Mesendoderm (in vitro differentiated cells): ENCODE data around the gene CLCA2.

Experiments used
- DNase-seq: peaks from one replicate; pipeline ENCODE4 v3.0.0; 2013
- H2AK5ac ChIP-seq: 2 replicates; pipeline ENCODE4 v1.6.1; 2013; ENCODE audit warnings: low read length, inconsistent platforms
- H2BK120ac ChIP-seq: 2 replicates; pipeline ENCODE4 v1.6.1; 2013; ENCODE audit warnings: low read depth, mild to moderate bottlenecking, low read length, moderate library complexity, mixed read lengths
- H2BK15ac ChIP-seq: replicated peaks from 2 replicates; pipeline ENCODE4 v1.6.1; 2013; ENCODE audit warnings: low read depth, mild to moderate bottlenecking, moderate library complexity
- H2BK5ac ChIP-seq: 2 replicates; pipeline ENCODE4 v1.6.1; 2013; ENCODE audit warnings: low read length, inconsistent platforms
- H3K18ac ChIP-seq: 2 replicates; pipeline ENCODE4 v1.6.1; 2013; ENCODE audit warnings: mild to moderate bottlenecking, low read length, mixed read lengths
- H3K23ac ChIP-seq: one replicate; pipeline ENCODE4 v1.6.1; 2013; ENCODE audit warnings: low read length
- H3K27ac ChIP-seq: 2 replicates; pipeline ENCODE4 v1.5.1; 2013; ENCODE audit warnings: low read depth, mild to moderate bottlenecking, inconsistent platforms, low read length, moderate library complexity
- H3K27me3 ChIP-seq: 2 replicates; pipeline ENCODE4 v1.6.1; 2013; ENCODE audit warnings: low read length, control low read depth, mild to moderate bottlenecking, inconsistent platforms; ENCODE audit not compliant: insufficient read depth, poor library complexity
- H3K36me3 ChIP-seq: 2 replicates; pipeline ENCODE4 v1.6.1; 2013; ENCODE audit warnings: low read length, inconsistent platforms; ENCODE audit not compliant: control insufficient read depth, insufficient read depth
- H3K4ac ChIP-seq: one replicate; pipeline ENCODE4 v1.6.1; 2013; ENCODE audit warnings: low read depth, mild to moderate bottlenecking, low read length, moderate library complexity
- H3K4me1 ChIP-seq: 2 replicates; pipeline ENCODE4 v1.6.1; 2013; ENCODE audit warnings: low read depth, low read length, inconsistent platforms; ENCODE audit not compliant: control insufficient read depth
- H3K4me2 ChIP-seq: 2 replicates; pipeline ENCODE4 v1.6.1; 2013; ENCODE audit warnings: low read length
- H3K4me3 ChIP-seq: 2 replicates; pipeline ENCODE4 v1.5.1; 2013; ENCODE audit warnings: mild to moderate bottlenecking, low read length
- H3K56ac ChIP-seq: one replicate; pipeline ENCODE4 v1.6.1; 2013; ENCODE audit warnings: low read length
- H3K79me1 ChIP-seq: 2 replicates; pipeline ENCODE4 v1.6.1; 2013; ENCODE audit warnings: low read length, inconsistent platforms
- H3K79me2 ChIP-seq: 2 replicates; pipeline ENCODE4 v1.6.1; 2013; ENCODE audit warnings: mild to moderate bottlenecking, low read length; ENCODE audit not compliant: control insufficient read depth, insufficient read depth
- H3K9ac ChIP-seq: 2 replicates; pipeline ENCODE4 v1.6.1; 2013; ENCODE audit warnings: low read length, inconsistent platforms
- H4K5ac ChIP-seq: one replicate; pipeline ENCODE4 v1.6.1; 2013; ENCODE audit warnings: low read length
- H4K8ac ChIP-seq: one replicate; pipeline ENCODE4 v1.6.1; 2013; ENCODE audit warnings: low read depth, mild to moderate bottlenecking, control low read depth, low read length, moderate library complexity
- WGBS: extraction: QIAGEN DNeasy Blood & Tissue Kit; methylation state at CpG from one replicate; pipeline ENCODE4 v1.1.7; 2013; ENCODE audit warnings: low lambda C conversion rate, missing lambda C conversion rate; ENCODE audit not compliant: insufficient coverage; ENCODE audit errors: extremely low coverage; 5-methylcytosine and 5-hydroxymethylcytosine counted together

CLCA2 gene

DNA sequence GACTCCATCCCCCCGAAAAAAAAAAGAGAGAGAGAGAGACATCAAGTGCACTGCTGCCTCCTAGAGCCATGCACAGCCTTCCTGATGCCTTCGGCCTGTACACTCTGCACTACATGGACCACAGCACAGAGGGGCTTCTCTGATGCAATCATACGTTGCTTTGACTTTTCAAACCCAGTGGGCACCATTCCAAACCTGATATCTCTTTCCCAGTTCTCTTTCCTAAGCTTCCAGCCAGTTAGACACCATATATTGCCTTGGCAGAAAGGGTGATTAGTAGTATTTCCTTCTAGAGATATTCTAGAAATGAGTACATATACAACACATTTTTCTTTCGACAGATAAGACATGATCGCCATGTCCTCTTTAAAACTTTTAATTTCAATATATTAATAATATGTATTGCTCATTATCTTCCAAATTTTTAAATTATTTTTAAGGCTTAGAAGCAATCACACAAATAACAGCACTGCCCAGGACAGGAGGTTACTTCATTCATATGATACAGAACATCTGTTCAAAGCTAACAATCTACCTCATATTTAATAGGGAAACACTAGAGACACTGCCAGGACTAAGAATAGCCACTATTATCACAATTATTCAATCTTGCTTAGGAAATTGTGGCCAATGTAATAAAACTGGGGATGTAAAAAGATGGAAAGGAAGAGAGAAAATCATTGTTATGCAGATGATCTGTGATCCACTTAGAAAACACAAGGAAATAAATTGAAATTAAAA lies 54.6 kb downstream of the CLCA2 start:
- H4K5ac ChIP-seq: no peak overlapping the region
- no peaks in the 10 kb centered on the region for H3K27me3 ChIP-seq
- H2BK15ac ChIP-seq: no peak overlapping the region
- H3K56ac ChIP-seq: no peak overlapping the region
- H3K23ac ChIP-seq: no peak overlapping the region
- H2BK5ac ChIP-seq: no peak overlapping the region
- H2AK5ac ChIP-seq: no peak overlapping the region
- H3K4ac ChIP-seq: no peak overlapping the region
- H2BK120ac ChIP-seq: no peak overlapping the region
- H3K4me1 ChIP-seq: no peaks in the 10 kb centered on the region
- no peak for DNase-seq
- no peaks in the 10 kb centered on the region for H3K36me3 ChIP-seq
- 100% methylated on average over 1 of the region's 5 CpGs for WGBS
- no peak overlapping the region for H3K9ac ChIP-seq
- no peak overlapping the region for H3K27ac ChIP-seq
- no peaks in the 10 kb centered on the region for H3K79me1 ChIP-seq
- H3K4me3 ChIP-seq: no peak overlapping the region
- no peak overlapping the region for H3K18ac ChIP-seq
- H4K8ac ChIP-seq: no peak overlapping the region
- no peak overlapping the region for H3K4me2 ChIP-seq
- H3K79me2 ChIP-seq: no peaks in the 10 kb centered on the region

GRCh38 chr1:86481966-86482365 lies 58.0 kb downstream of the CLCA2 start:
- Histone ChIP-seq H3K27me3 (no peaks in the 10 kb centered on the region), H3K23ac (no peak overlapping the region), H4K5ac (no peak overlapping the region), H2BK120ac (no peak overlapping the region), H3K9ac (no peak overlapping the region), H3K18ac (no peak overlapping the region), H3K4me1 (no peaks in the 10 kb centered on the region), H3K79me1 (no peaks in the 10 kb centered on the region), H3K4me2 (no peak overlapping the region), H3K56ac (no peak overlapping the region), H4K8ac (no peak overlapping the region), H3K27ac (no peak overlapping the region), H2BK15ac (no peak overlapping the region), H3K36me3 (no peaks in the 10 kb centered on the region), H3K79me2 (no peaks in the 10 kb centered on the region), H3K4me3 (no peak overlapping the region), H2BK5ac (no peak overlapping the region), H2AK5ac (no peak overlapping the region), H3K4ac (no peak overlapping the region)
- DNase-seq: no peak
- WGBS: no CpG with 5 or more reads among the region's 4 CpGs

GRCh38 chr1:86487131-86487810 lies 63.3 kb downstream of the CLCA2 start:
- Histone ChIP-seq H3K23ac (no peak overlapping the region), H2BK15ac (no peak overlapping the region), H3K4me2 (no peak overlapping the region), H3K4ac (no peak overlapping the region), H3K18ac (no peak overlapping the region), H3K4me3 (no peak overlapping the region), H2AK5ac (no peak overlapping the region), H3K36me3 (no peaks in the 10 kb centered on the region), H3K4me1 (no peaks in the 10 kb centered on the region), H3K79me1 (no peaks in the 10 kb centered on the region), H2BK120ac (no peak overlapping the region), H3K9ac (no peak overlapping the region), H2BK5ac (no peak overlapping the region), H4K8ac (no peak overlapping the region), H3K79me2 (no peaks in the 10 kb centered on the region), H3K27me3 (no peaks in the 10 kb centered on the region), H3K27ac (no peak overlapping the region), H4K5ac (no peak overlapping the region), H3K56ac (no peak overlapping the region)
- no peak for DNase-seq
- no CpG with 5 or more reads among the region's 4 CpGs for WGBS

DNA sequence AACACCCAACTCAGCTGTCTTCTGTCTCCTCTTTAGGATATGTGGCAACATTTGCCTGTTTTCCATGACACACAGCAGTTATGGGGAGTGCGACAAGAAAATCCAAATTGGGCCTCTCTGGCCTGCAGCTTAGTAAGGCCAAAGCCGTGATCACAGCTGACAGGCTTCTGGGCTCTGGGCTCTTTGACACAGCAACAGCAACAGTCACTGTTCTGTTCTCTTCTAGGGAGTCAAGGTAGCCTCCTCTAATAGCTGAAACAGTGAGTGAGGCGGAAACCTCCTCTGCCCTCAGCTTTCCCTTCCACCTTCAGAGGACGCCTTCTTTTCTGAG lies 63.8 kb downstream of the CLCA2 start:
- WGBS: no CpG with 5 or more reads among the region's 4 CpGs
- Histone ChIP-seq H3K4me3 (no peak overlapping the region), H3K27me3 (no peaks in the 10 kb centered on the region), H3K79me1 (no peaks in the 10 kb centered on the region), H3K36me3 (no peaks in the 10 kb centered on the region), H2AK5ac (no peak overlapping the region), H3K9ac (no peak overlapping the region), H2BK5ac (no peak overlapping the region), H2BK120ac (no peak overlapping the region), H3K79me2 (no peaks in the 10 kb centered on the region), H3K56ac (no peak overlapping the region), H3K27ac (no peak overlapping the region), H4K8ac (no peak overlapping the region), H3K4me2 (no peak overlapping the region), H3K23ac (no peak overlapping the region), H3K4ac (no peak overlapping the region), H3K18ac (no peak overlapping the region), H2BK15ac (no peak overlapping the region), H4K5ac (no peak overlapping the region), H3K4me1 (no peaks in the 10 kb centered on the region)
- DNase-seq: no peak

GRCh38 chr1:86489242-86489878 lies 65.4 kb downstream of the CLCA2 start:
- WGBS: no CpG with 5 or more reads among the region's 2 CpGs
- Histone ChIP-seq H4K8ac (no peak overlapping the region), H3K79me2 (no peaks in the 10 kb centered on the region), H3K4me1 (no peaks in the 10 kb centered on the region), H3K4me3 (no peak overlapping the region), H3K36me3 (no peaks in the 10 kb centered on the region), H3K79me1 (no peaks in the 10 kb centered on the region), H3K27me3 (no peaks in the 10 kb centered on the region), H2BK15ac (no peak overlapping the region), H2BK5ac (no peak overlapping the region), H3K18ac (no peak overlapping the region), H3K23ac (no peak overlapping the region), H3K27ac (no peak overlapping the region), H4K5ac (no peak overlapping the region), H3K9ac (no peak overlapping the region), H2AK5ac (no peak overlapping the region), H3K56ac (no peak overlapping the region), H2BK120ac (no peak overlapping the region), H3K4ac (no peak overlapping the region), H3K4me2 (no peak overlapping the region)
- no peak for DNase-seq
